ENCODE measurements around the gene CMTR1. TPM values are rescaled to one million over a fixed set of nuclear protein-coding genes. Genes with fewer than 3 reads are reported as not detected.

Gene CMTR1
- total and polyA plus RNA-seq, 12 donors, result 13.1 to 37.0 (median 33.1) TPM

GRCh38 chr6:37524970-37525318, 91.9 kb downstream of the CMTR1 start:
- H3K9me3 ChIP-seq, result no peaks in the 10 kb centered on the region
- no peak overlapping the region for H3K27ac ChIP-seq
- DNase-seq, result no peak
- ATAC-seq, result no peak
- intact Hi-C loops (cut with DNase I), result no loop called here
- no peak for TF ChIP-seq CTCF (IDR thresholded peaks at IDR 0.05)
- WGBS, 2 donors, result 79 to 80% methylated on average over 4 of the region's 4 CpGs
- H3K36me3 ChIP-seq, result no peaks in the 10 kb centered on the region
- no peaks in the 10 kb centered on the region for H3K4me1 ChIP-seq
- no peak overlapping the region for H3K4me3 ChIP-seq
- H3K27me3 ChIP-seq, result peaks cover 0 to 72% (median 35%) of the 10 kb centered on the region in 7 donors

DNA sequence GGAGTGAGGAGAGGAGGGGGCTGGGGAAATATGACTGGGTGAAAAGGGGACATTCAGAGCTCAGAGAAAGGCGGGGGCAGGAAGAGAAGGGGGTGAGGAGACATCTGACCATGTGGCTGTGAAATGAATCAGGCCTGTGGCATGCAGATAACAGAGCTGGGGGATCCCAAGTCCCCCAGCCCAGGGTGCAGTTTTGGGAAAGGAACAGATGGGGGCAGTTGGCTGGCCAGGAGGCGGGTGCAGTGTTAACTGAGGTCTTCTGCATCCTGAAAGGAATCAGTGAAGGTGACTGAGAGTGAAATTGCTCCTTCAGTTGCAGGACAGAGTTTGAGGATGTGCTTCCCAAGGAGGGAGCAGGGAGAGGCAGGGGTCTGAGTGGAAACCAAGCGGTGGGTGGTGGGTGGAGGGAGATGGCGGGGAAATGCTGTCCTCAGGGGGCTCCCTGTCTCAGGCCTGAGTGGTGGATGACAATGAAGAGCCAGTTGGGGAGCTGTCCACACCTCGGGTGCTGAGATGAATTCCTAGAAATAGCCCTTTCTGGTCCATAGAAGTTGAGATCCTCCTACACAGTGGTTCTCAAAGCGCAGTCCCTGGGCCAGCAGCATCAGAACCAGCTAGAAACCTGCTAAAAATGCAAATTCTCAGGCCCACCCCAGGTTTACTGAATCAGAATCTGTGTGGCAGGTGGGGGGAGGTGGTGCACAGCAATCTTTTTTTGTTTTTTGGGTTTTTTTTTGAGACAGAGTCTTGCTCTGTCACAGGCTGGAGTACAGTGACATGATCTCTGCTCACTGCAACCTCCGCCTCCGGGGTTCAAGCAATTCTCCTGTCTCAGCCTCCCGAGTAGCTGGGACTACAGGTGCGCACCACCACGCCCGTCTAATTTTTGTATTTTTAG, 92.7 kb downstream of the CMTR1 start:
- Histone ChIP-seq H3K36me3 (no peaks in the 10 kb centered on the region), H3K27me3 (peaks cover 0 to 75% (median 34%) of the 10 kb centered on the region in 7 donors), H3K4me3 (no peak overlapping the region), H3K9me3 (no peaks in the 10 kb centered on the region), H3K4me1 (no peaks in the 10 kb centered on the region), H3K27ac (no peak overlapping the region)
- ATAC-seq (peak in 1 of 8 donors; percentile 31), DNase-seq (no peak)
- 64 to 66% methylated on average over 12 of the region's 12 CpGs for WGBS, 2 donors
- intact Hi-C loops (cut with DNase I), result no loop called here
- no peak for TF ChIP-seq CTCF (IDR thresholded peaks at IDR 0.05)

GRCh38 chr6:37528541-37528940, 95.5 kb downstream of the CMTR1 start:
- H3K27me3 ChIP-seq, result peaks cover 0 to 79% (median 39%) of the 10 kb centered on the region in 7 donors
- intact Hi-C loops (cut with DNase I), result no loop called here
- H3K36me3 ChIP-seq, result no peaks in the 10 kb centered on the region
- H3K4me1 ChIP-seq, result no peaks in the 10 kb centered on the region
- TF ChIP-seq CTCF (IDR thresholded peaks at IDR 0.05), result no peak
- H3K9me3 ChIP-seq, result no peaks in the 10 kb centered on the region
- ATAC-seq, result no peak
- H3K4me3 ChIP-seq, result no peak overlapping the region
- no peak for DNase-seq
- WGBS, 2 donors, result 32 to 37% methylated on average over 8 of the region's 8 CpGs
- H3K27ac ChIP-seq, result no peak overlapping the region

GRCh38 chr6:37530297-37530696, 97.3 kb downstream of the CMTR1 start:
- WGBS, 2 donors, result 33 to 39% methylated on average over 5 of the region's 5 CpGs
- H3K36me3 ChIP-seq, result no peaks in the 10 kb centered on the region
- TF ChIP-seq CTCF (IDR thresholded peaks at IDR 0.05), result no peak
- H3K9me3 ChIP-seq, result no peaks in the 10 kb centered on the region
- intact Hi-C loops (cut with DNase I), result no loop called here
- no peak for DNase-seq
- ATAC-seq, result no peak
- H3K27ac ChIP-seq, result no peak overlapping the region
- peaks cover 0 to 92% (median 53%) of the 10 kb centered on the region in 7 donors for H3K27me3 ChIP-seq
- no peak overlapping the region for H3K4me3 ChIP-seq
- peaks cover 0 to 3% (median 1%) of the 10 kb centered on the region in 9 donors for H3K4me1 ChIP-seq

Data from heart right ventricle (tissue), 16 donors.